GM18909 (cell line): ENCODE measurements around the gene DIP2B.

Source experiments
- ATAC-seq: cut with Tn5 transposase; IDR thresholded peaks from one replicate; pipeline ENCODE4 v1.9.1; 2021; ENCODE audit warnings: mild to moderate bottlenecking; ENCODE audit not compliant: unreplicated experiment, poor library complexity

The DIP2B gene

GRCh38 chr12:50572760-50573159 is 68.0 kb downstream of the DIP2B start:
- no peak for ATAC-seq

GRCh38 chr12:50573271-50573670 is 68.5 kb downstream of the DIP2B start:
- no peak for ATAC-seq

GRCh38 chr12:50574601-50575348 is 70.0 kb downstream of the DIP2B start:
- no peak for ATAC-seq

- ATAC-seq, result no peak
These were observed 75.0 kb downstream of the DIP2B start for GRCh38 chr12:50579757-50580267.

- no peak for ATAC-seq
These were observed 75.7 kb downstream of the DIP2B start for GRCh38 chr12:50580436-50580835.

GRCh38 chr12:50581226-50582184 is 76.7 kb downstream of the DIP2B start:
- no peak for ATAC-seq

GRCh38 chr12:50584135-50584534 is 79.3 kb downstream of the DIP2B start:
- no peak for ATAC-seq

- no peak for ATAC-seq
These were observed 85.1 kb downstream of the DIP2B start for GRCh38 chr12:50589650-50590435.

- ATAC-seq, result no peak
These were observed 86.1 kb downstream of the DIP2B start for GRCh38 chr12:50590869-50591268.

- ATAC-seq, result no peak
These were observed 90.9 kb downstream of the DIP2B start for GRCh38 chr12:50595667-50596066.

- ATAC-seq, result peak; percentile 88
These were observed 92.7 kb downstream of the DIP2B start for GRCh38 chr12:50597200-50598195.

GRCh38 chr12:50598321-50598862 is 93.6 kb downstream of the DIP2B start:
- ATAC-seq, result no peak

- ATAC-seq, result no peak
These were observed 94.7 kb downstream of the DIP2B start for GRCh38 chr12:50599366-50600095.

GRCh38 chr12:50600364-50600763 is 95.6 kb downstream of the DIP2B start:
- no peak for ATAC-seq

GRCh38 chr12:50603817-50604639 is 99.2 kb downstream of the DIP2B start:
- no peak for ATAC-seq

GRCh38 chr12:50604640-50604920 is 99.8 kb downstream of the DIP2B start:
- ATAC-seq, result no peak

GRCh38 chr12:50606675-50607375 is 102.0 kb downstream of the DIP2B start:
- ATAC-seq, result no peak
